GM21737 (cell line): Measurements from ENCODE around the gene CCIN.

ENCODE experiments used
- ATAC-seq: cut with Tn5 transposase; IDR thresholded peaks from one replicate; pipeline ENCODE4 v1.9.1; 2021; ENCODE audit warnings: mild to moderate bottlenecking, moderate library complexity; ENCODE audit not compliant: unreplicated experiment

CCIN gene

DNA sequence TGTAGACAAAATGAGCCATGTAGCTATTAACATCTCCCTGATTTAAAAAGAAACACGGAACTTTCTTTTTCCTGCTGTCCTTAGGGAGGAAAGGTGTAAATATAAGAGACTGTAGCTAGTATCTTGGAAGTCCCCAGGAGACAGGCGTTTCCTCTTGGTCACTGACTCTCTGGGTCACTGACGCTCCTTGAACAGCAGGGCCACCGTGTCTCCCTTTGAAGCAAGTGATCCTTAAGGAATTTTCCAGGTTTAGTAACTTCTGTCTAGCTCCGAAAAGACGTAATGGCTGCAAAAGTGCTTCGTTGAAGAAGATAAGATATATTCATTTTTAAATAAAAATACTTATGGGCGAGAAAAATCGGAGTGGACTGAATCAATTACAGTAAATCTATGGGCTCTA is 20.8 kb downstream of the CCIN start:
- no peak for ATAC-seq

DNA sequence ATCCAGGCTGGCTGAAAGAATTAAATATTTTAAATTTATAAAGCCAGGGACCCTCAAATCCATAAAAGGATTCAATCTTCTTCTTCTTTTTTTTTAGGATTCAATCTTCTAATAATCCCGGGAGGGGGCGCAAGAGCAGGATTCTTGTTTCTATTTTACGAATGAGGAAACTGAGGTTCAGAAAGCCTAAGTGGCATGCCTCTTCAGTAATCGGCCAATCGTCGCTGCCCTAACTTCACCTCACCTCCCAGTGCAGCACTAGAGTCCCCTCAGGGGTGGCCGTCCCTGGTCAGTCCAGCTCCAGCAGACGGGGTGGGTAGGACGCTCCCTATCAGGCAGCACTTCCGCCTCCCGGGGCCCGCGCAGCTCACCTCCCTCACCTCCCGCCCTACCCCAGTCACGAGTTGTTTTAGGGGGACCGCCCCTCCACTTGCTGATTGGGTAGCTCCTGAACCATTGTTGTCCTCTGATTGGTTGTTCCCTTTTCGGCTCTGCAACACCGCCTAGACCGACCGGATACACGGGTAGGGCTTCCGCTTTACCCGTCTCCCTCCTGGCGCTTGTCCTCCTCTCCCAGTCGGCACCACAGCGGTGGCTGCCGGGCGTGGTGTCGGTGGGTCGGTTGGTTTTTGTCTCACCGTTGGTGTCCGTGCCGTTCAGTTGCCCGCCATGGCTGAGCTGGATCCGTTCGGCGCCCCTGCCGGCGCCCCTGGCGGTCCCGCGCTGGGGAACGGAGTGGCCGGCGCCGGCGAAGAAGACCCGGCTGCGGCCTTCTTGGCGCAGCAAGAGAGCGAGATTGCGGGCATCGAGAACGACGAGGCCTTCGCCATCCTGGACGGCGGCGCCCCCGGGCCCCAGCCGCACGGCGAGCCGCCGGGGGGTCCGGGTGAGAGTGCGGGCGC is 21.5 kb downstream of the CCIN start, which contains the start of gene CLTA:
TSS of gene CLTA (plus strand) at position 534 of the 902 bp plus-strand sequence. CDS start at position 670, 136 bp downstream.
- ATAC-seq: peak; percentile 93

DNA sequence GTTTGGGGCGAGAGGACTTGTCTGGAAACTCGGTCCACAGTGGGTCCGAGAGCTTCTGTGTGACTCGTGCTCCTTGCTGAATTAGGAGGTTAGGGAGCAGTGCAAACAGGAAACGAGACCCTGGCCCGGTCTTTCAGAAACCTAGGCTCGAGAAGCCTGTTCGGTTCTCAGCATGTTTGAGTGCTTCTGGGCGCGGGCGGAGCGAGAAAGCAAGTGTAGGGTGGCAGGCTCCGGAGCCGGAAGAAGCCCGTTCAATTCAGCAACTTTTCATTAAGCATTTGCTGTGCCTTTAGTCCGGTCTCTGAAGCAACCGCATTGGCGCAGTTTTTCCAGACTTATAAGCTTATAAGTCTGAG is 22.1 kb downstream of the CCIN start:
- ATAC-seq: no peak

DNA sequence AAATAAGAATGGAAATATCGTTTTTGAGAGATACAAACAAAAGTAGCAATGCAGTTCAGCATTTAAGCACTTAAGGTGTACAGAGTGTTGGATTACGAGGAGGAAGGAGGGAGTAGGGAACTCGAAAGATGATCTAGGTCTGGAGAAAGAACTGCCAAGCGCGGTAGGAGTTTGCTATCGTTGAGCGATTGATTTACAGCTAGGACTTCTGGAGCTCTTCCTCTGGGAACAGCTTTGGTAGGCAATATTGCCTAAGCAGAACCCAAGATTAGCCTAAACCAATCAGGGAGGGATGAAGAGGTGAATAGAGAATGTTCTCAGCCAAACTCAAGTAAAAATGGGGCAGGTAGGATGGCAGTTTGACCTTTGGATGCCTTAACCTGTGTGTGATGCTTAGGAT is 22.5 kb downstream of the CCIN start:
- ATAC-seq: no peak

DNA sequence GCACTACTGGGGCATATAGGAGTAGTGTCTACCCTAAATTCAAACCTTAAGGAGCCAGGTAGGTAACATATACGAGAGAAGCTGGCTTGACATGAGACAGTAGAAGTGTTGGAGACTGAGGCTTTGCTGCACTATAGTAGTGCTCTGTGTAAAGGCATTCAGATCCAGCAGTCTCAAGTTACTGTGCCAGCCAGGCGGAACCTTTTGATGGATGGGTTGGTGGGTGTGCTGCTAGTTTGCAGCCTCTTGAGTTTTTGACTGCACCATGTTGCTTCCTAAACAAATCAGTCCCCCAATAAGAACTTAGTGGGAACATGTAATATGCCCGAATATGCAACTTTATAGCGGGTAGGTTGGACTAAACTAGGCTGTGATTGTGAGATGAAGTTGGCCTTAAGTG is 23.0 kb downstream of the CCIN start:
- no peak for ATAC-seq

DNA sequence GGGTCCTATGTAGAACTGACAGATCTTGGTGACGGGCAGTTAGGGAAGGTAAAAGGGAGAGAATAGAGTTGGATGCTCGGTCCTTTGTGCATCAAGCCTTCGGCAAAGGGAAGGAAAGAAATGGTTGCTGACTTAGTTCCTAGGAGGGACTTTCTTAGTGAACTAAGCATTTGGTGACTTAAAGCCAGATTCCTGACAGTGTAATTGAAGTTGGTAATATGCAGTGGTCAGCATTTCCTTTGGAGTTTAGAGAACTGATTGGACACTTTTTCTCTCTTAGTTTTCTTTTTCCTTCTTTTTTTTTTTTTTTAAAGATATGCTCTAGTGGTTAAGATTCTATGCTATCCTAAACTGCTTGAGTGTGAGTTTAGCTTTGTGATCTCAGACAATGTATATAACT is 23.8 kb downstream of the CCIN start:
- ATAC-seq: no peak

DNA sequence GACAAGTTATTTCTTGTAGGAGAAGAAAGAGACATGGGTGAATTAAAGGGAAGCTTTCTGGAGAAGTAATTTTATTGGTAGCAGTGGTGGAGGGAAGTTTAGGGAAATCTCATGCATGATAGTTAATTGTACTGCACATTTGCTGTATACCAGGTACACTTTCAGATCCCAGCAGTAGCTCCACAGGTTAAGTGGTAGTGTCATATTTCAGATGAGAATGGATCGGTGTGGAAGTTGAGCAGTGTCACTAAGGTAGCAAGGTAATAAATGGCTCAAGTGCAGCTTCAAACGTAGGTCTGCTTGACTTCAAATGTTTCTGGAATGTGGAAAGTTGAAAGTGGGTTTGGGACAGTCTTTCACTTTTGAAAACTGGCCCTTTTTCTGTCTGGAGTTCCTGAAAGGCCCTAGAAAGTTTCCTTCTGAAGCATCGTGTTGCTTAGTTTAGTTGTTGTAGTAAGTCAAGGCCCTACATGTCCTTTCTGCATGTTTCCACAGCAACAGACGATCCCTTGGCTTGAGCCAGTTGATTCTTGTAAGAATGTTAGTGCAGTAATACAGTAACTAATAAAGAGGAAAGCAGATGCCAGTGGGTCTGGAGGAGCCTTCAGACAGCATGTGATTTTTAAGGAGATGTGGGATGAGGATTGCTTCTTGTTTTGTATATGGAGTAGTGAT is 25.3 kb downstream of the CCIN start:
- no peak for ATAC-seq

DNA sequence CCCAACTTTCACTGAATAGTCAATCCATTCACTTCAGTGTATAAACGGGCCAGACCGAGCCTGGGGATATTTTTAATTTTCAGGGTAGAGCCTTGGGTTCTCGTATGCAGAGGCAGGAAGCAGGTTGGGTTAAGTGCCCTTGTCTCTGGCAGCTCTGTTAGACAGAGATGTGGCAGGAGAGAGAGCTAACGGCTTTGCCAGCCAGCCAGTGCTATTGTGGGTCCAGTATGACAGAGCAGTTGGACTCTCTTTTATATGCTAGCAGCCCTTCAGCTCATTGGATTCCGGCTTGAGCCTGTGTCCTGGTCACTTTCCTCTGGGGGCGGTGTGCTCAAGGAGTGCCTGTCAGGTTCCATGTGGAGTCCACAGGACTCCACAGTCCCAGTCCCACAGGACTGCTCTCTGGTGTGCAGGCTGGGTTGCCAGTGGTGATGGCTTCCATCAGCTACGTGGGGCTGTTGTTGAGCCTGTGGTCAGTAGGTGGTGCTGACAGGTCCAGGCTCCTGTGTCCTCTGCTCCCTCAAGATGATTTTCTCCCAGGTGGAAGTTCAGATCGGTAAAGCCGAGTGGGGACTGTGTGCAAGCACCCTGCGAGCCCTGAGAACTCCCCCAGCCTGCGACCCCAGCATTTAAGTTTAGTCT is 35.8 kb downstream of the CCIN start:
- ATAC-seq: no peak

DNA sequence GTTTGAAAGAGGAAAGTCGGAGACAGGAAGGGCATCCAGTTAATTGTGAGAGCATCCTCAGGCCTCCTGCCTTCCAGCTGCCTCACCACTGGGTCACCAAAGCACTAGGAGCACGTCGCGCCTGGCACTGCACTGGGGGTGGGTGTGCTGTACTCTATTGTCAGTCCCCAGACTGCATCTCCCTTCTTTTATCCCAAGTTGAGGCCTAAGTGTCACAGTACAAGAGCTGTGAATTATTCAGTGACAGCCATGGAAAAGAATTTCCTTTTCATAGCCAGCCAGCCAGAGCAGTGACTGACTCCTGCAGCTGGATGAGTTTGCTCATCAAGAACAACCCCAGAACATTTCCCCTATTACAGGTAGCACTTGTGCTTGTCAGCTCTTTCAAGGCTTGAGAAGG is 37.8 kb downstream of the CCIN start:
- ATAC-seq: no peak

DNA sequence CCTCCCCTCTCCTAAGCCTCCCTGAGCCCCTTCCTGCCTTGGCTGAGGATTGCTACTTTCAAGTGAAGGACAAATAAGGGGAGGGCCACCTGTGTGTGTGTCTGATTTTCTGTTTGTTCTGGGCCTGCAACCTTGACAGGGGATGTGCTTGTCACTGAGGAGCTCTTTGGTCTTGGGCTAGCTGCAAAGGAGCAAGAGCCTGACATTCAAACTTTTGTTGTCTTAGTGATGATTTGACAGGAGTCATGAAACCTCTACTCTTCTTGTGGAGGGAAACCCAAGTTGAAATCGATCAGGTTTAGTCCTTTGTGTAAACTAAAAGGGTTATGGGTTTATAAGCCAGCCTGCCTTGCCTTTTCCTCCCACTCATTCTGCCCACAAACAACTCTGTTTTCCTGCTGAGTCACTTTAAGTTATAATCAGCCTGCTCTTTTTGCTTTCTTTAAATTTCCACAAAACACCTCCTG is 38.4 kb downstream of the CCIN start:
- no peak for ATAC-seq

DNA sequence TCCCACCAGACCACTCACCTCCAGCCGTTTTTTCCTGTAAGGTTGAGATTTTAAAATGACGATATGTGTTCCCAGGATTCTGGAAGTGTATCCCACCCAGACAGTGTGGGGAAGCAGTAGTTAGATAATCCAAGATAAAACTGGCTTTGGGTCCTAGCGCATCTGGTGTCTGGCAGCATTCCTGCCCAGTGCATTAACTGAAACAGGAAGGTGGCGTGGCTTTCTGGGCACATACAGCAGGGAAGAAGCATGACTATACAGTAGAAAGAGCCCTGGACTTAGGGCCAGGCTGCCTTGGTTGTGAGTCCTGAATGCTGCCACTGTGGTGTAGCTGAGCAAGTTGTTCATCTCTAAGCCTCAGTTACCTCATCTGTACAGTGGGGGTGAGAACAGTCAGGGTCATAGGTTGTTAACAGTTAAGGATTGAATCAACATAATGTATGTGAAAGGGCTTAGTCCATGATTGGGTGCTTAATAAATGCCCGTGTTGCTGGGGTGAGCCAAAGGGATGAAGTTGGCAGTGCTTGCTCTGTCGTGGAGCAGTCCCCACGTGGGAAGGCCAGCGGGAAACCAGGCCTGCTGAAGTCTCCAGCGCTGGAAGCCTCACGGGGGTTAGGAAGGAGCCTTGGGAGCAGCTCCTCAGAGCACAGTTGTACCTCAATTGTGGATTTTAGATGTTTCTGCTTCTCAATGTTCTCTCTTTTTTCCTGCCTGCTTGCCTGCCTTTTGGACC is 39.5 kb downstream of the CCIN start:
- ATAC-seq: no peak

DNA sequence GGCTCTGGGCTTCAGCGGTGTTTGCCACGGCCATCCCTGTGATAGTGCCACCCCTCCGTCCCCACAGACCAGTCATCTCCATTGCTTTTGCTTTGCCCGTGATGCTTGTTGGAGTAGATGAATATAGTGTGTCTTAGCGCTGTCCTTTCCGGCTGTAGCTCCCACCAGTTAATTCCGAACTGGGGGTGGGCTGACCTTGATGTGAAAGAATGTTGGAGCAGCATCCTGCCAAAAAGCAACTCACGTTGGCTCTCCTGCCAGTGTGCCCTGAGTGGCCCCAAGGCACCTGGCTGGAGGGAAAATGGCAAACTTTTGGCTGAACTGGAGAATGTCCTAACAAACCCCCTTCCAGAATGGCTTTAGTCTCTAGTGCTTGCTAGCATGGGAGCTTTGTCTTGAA is 41.5 kb downstream of the CCIN start:
- no peak for ATAC-seq

DNA sequence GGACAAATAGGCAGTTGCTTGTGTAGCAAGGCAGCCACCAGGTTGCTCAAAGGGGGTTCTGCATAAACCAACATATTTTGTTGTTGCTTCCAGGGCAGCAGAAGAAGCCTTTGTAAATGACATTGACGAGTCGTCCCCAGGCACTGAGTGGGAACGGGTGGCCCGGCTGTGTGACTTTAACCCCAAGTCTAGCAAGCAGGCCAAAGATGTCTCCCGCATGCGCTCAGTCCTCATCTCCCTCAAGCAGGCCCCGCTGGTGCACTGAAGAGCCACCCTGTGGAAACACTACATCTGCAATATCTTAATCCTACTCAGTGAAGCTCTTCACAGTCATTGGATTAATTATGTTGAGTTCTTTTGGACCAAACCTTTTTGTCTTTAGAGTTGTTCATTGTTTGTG is 42.3 kb downstream of the CCIN start:
- no peak for ATAC-seq

DNA sequence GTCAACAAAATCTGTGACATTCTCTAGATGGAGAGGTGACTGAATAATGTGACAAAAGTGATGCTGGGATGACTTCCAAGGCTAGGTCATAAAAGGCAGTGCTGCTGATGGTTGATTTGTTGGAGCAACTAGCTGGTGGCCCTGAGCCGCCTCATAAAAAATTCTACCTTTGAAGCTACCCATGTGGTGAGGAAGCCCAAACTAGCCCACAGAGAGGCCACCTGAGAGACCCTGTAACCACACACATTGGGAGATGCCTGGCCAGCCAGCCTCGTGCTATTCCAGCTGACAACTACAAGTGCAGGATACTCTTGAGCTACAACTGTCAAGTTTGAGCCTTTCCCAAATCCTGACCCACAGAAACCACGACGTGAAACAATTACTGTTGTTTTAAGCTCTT is 44.2 kb downstream of the CCIN start:
- no peak for ATAC-seq

DNA sequence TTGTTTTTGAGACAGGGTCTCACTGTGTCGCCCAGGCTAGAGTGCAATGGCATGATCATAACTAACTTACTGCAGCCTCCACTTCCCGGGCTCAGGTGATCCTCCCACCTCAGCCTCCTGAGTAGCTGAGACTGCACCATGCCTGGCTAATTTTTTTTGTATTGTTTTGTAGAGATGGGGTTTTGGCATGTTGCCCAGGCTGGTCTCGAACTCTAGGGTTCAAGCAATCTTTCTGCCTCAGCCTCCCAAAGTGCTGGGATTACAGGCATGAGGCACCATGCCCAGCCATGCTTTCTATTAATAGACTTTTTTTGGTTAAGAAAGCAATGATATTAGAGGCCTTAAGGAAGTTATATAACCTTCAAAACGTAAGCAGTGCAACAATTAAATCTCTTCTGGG is 44.8 kb downstream of the CCIN start:
- no peak for ATAC-seq

DNA sequence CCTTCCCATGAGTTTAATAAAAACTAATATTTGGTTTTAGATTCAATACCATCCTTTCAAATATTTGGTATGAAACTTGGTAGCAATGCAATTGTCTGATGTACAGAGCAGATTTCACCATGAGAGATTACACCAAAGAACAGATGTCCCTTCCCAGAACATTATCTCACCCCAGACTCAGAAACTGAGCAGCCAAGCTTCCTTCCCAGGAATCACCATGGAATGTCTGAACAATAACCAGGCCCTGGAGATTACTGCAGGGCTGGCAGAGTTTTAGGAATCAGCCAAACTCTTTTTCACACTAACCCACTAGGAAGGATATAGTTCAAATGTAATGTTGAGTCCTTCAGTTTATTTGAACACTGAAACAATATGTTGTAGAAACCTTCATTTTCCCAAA is 45.4 kb downstream of the CCIN start:
- no peak for ATAC-seq

DNA sequence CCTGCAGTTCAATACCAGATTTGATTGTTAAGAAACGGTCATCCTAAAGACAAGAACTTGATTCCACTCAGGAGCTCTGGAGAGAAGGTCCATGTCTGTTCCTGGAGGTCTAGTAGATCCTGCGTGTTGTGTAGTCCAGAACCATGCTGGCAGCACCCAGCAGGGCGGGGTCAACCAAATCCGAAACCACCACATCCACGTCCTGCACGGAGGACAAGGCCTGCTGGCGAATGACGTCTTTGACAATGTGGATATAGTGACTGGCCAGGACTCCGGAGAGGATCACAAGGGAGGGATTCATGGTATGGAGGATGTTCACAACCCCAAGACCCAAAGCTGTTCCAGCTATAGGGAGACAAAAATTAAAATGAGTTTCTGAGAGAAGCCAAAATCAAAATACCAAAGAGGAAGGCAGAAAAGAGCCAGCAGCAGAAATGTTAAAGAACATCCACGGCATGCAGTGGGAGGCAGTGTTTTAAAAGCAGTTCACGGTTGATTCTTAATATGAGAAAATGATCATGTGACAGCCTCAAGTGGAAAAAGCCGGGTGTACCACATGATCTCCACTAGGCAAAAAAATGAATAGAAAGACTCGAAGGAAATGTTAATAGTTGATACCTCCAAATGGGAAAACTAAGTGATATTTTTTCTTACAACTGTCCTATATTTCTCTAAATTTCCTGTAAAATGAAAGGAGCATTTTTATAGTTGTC is 48.2 kb downstream of the CCIN start:
- ATAC-seq: no peak

DNA sequence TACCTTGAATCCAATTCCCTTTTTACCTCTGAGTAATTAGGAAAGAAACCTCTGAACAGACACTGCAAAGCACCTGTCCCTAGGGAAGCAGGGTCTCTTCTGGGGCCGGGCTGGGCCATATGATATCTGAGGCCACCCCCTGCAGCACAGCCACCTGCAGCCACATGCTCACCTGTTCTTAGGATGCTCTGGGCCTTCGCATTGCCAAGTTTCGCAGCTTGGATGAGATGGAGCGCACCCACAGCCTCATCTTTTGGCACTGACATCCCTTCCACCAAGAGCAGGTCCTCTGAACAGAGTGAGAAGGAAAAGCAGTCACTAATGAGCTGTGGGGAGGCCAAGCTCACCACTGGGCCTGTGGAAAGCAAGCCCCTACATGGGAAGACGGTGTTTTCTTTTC is 48.8 kb downstream of the CCIN start:
- no peak for ATAC-seq

DNA sequence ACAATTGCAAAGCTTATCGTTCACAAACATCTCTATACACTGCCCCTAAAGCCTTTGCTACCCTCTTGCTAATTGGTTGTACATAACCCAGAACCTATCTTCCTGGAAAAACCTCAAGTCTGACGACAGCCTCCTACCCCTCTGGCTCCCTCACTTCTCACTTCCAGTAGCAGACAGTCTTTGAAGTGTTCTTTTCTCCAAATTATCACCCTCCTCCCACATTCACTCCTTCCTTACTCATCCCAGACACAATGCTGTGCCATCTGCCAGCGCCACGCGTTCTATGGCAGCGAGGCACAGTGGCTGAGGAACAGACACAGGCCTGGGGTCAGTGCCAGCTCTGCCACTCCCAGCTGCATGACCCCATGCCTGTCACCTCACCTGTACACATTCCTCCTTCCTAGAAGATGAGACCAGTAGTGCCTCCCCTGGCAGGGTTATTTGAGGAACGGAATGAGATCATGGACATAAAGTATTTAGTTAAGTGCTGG is 49.3 kb downstream of the CCIN start:
- ATAC-seq: no peak
